B cell (primary cell): ENCODE data around the gene CIZ1. TPM values are rescaled to one million over a fixed set of nuclear protein-coding genes. Genes with fewer than 3 reads are reported as not detected.

Source experiments
- ATAC-seq: fragments of 200-7000 bp; cut with Tn5 transposase; one replicate; pipeline ENCODE4 v1.10.0; 2021; ENCODE audit warnings: low read depth, mild to moderate bottlenecking, moderate number of reproducible peaks, moderate library complexity
- CTCF ChIA-PET: fragments of 350-600 bp; sonication (Branson Sonifier 250); formaldehyde crosslinking; loops from one replicate; lab custom pipeline; 2021; ENCODE audit warnings: antibody characterized with exemption, inconsistent platforms; lab: Charles Lee
- POLR2A ChIA-PET: fragments of 350-600 bp; sonication (Branson Sonifier 250); formaldehyde crosslinking; loops from one replicate; lab custom pipeline; 2021; ENCODE audit warnings: antibody characterized with exemption; lab: Charles Lee
- DNase-seq: peaks from one replicate; pipeline ENCODE4 v3.0.0; 2013
- H2AFZ ChIP-seq: 2 replicates; pipeline ENCODE4 v1.6.1; 2012; ENCODE audit warnings: mild to moderate bottlenecking, low read depth, low read length; ENCODE audit not compliant: insufficient read depth, poor library complexity, severe bottlenecking
- H3K27ac ChIP-seq, 2 donors: 1 replicate in 1 of 2; 2 replicates in 1 of 2; pipeline ENCODE4 v1.5.1; 2012 to 2013; ENCODE audit warnings: low read length in 2 of 2, mild to moderate bottlenecking in 2 of 2, moderate library complexity in 1 of 2
- H3K27me3 ChIP-seq, 4 experiments: fragments of 200-600 bp in 1 of 4; sonication (generic) in 1 of 4; replicated peaks in 1 of 4; 1 replicate in 2 of 4; 2 replicates in 2 of 4; pipeline versions ENCODE4 v1.6.1 to v1.7.0; 2013 to 2016; ENCODE audit warnings: low read length in 3 of 4, mild to moderate bottlenecking in 2 of 4, mixed read lengths in 1 of 4, moderate library complexity in 1 of 4; ENCODE audit not compliant: insufficient read depth in 4 of 4, control insufficient read depth in 3 of 4; ENCODE audit errors: control extremely low read depth in 1 of 4
- H3K36me3 ChIP-seq, 2 experiments: replicated peaks in 1 of 2; 1 replicate in 1 of 2; 2 replicates in 1 of 2; pipeline versions ENCODE4 v1.6.1 to v1.7.1; 2013; ENCODE audit warnings: low read length in 1 of 2; ENCODE audit not compliant: insufficient read depth in 2 of 2, control insufficient read depth in 1 of 2; ENCODE audit errors: control extremely low read depth in 1 of 2, extremely low read depth in 1 of 2
- H3K4me1 ChIP-seq, 2 donors: fragments of 200-600 bp in 1 of 2; sonication (generic) in 1 of 2; 1 replicate in 1 of 2; 2 replicates in 1 of 2; pipeline versions ENCODE4 v1.5.1 to v1.6.1; 2013 to 2017; ENCODE audit warnings: low read length in 2 of 2; ENCODE audit not compliant: control insufficient read depth in 2 of 2, insufficient read depth in 2 of 2
- H3K4me2 ChIP-seq: replicated peaks from 2 replicates; pipeline ENCODE3; 2012; ENCODE audit warnings: mild to moderate bottlenecking, low read depth, low read length; ENCODE audit not compliant: poor library complexity, severe bottlenecking
- H3K4me3 ChIP-seq, 5 experiments: fragments of 200-600 bp in 1 of 5; sonication (generic) in 1 of 5; 1 replicate in 3 of 5; 2 replicates in 2 of 5; pipeline versions ENCODE4 v1.5.1 to v1.7.0; 2011 to 2016; ENCODE audit warnings: low read length in 4 of 5, mild to moderate bottlenecking in 4 of 5, low read depth in 2 of 5, control low read depth in 1 of 5, moderate library complexity in 1 of 5; ENCODE audit not compliant: insufficient read depth in 1 of 5; ENCODE audit errors: control extremely low read depth in 1 of 5, extremely low read depth in 1 of 5
- H3K79me2 ChIP-seq: fragments of 200-600 bp; sonication (generic); one replicate; pipeline ENCODE4 v1.6.0; 2016; ENCODE audit warnings: low read length; ENCODE audit not compliant: control insufficient read depth, insufficient read depth
- H3K9ac ChIP-seq: fragments of 200-600 bp; sonication (generic); 2 replicates; pipeline ENCODE4 v1.6.1; 2017; ENCODE audit warnings: mild to moderate bottlenecking, low read length, moderate library complexity
- H3K9me3 ChIP-seq, 3 donors: one replicate each; pipeline versions ENCODE4 v1.6.1 to v1.7.1; 2013; ENCODE audit warnings: low read length in 2 of 3; ENCODE audit not compliant: control insufficient read depth in 2 of 3, insufficient read depth in 1 of 3; ENCODE audit errors: control extremely low read depth in 1 of 3
- H4K20me1 ChIP-seq: 2 replicates; pipeline ENCODE4 v1.6.0; 2012; ENCODE audit warnings: mild to moderate bottlenecking, low read length; ENCODE audit not compliant: insufficient read depth, control insufficient read depth, poor library complexity, severe bottlenecking
- H3K27ac Mint-ChIP-seq: one replicate; pipeline ENCODE4 v1.8.0; 2021; ENCODE audit warnings: mixed read lengths
- H3K27me3 Mint-ChIP-seq: one replicate; pipeline ENCODE4 v1.8.0; 2021; ENCODE audit warnings: mixed read lengths
- H3K4me1 Mint-ChIP-seq: one replicate; pipeline ENCODE4 v1.8.0; 2021; ENCODE audit warnings: mixed read lengths
- H3K4me3 Mint-ChIP-seq: one replicate; pipeline ENCODE4 v1.8.0; 2021; ENCODE audit warnings: mixed read lengths
- H3K9me3 Mint-ChIP-seq: one replicate; pipeline ENCODE4 v1.8.0; 2022; ENCODE audit warnings: mixed read lengths; ENCODE audit not compliant: insufficient read depth
- CTCF ChIP-seq: fragments of 200-600 bp; IDR thresholded peaks from one replicate; pipeline ENCODE4 v1.8.0; 2022; ENCODE audit warnings: antibody characterized with exemption, mild to moderate bottlenecking
- EZH2 ChIP-seq: IDR thresholded peaks from 2 replicates; pipeline ENCODE4 v1.6.1; 2012; ENCODE audit warnings: borderline replicate concordance, low read depth, mild to moderate bottlenecking, moderate library complexity, low read length; ENCODE audit not compliant: insufficient read depth, poor library complexity, severe bottlenecking
- WGBS: methylation state at CpG from one replicate; pipeline ENCODE4 v1.1.5; 2013; ENCODE audit warnings: missing lambda C conversion rate; ENCODE audit not compliant: insufficient coverage; 5-methylcytosine and 5-hydroxymethylcytosine counted together
- intact Hi-C: fragments of 100-400 bp; cut with micrococcal nuclease; formaldehyde crosslinking; loops from one replicate; pipeline ENCODE4 v1.10.0; 2022
- polyA plus RNA-seq: library from polyadenylated mRNA; depleted of rRNA; stranded (reverse); fragments of >200 nt; gene quantifications from 2 replicates; pipeline ENCODE4 v1.2.3, GENCODE V29; 2012
- total RNA-seq, 2 donors: library from RNA; stranded (reverse); fragments of 120-200 nt in 1 of 2; gene quantifications; 1 replicate in 1 of 2; 2 replicates in 1 of 2; pipeline versions ENCODE4 v1.2.3 to v1.2.4, GENCODE V29; 2013 to 2022

The CIZ1 gene
- total and polyA plus RNA-seq, 2 donors (not counting 1 experiment from before 2014, with no cell fraction given): 79.9 to 160 TPM

GRCh38 chr9:128215491-128216409 is 24.4 kb upstream of the CIZ1 start:
- POLR2A ChIA-PET: no interaction called here
- CTCF ChIA-PET: interaction anchor here (0.8 kb wide), 1 partner anchor 9 kb away, joined by 3 read pairs; no protein-coding TSS in a partner anchor
- H3K27me3 Mint-ChIP-seq: peaks cover 18% of the 10 kb centered on the region
- no peaks in the 10 kb centered on the region for H3K79me2 ChIP-seq
- TF ChIP-seq CTCF (no peak), EZH2 (no peak)
- intact Hi-C loops: no loop called here
- H3K4me3 ChIP-seq: no peak overlapping the region
- peaks cover 11% of the 10 kb centered on the region for H3K4me1 Mint-ChIP-seq
- H3K36me3 ChIP-seq: no peaks in the 10 kb centered on the region
- H3K9me3 Mint-ChIP-seq: no peaks in the 10 kb centered on the region
- peaks cover 9 to 16% of the 10 kb centered on the region in 2 donors for H3K4me1 ChIP-seq
- H3K4me3 Mint-ChIP-seq: no peak overlapping the region
- no peak overlapping the region for H2AFZ ChIP-seq
- peaks cover 0 to 16% (median 0%) of the 10 kb centered on the region in 4 experiments for H3K27me3 ChIP-seq
- H3K9ac ChIP-seq: no peak overlapping the region
- ATAC-seq (no peak), DNase-seq (no peak)
- H3K4me2 ChIP-seq: no peak overlapping the region
- H3K27ac Mint-ChIP-seq: no peak overlapping the region
- H3K9me3 ChIP-seq: peaks cover 0 to 8% (median 0%) of the 10 kb centered on the region in 3 donors
- 100% methylated on average over 3 of the region's 10 CpGs for WGBS
- no peak overlapping the region for H3K27ac ChIP-seq
- no peaks in the 10 kb centered on the region for H4K20me1 ChIP-seq
